ENCODE data around the gene TGM2. TPM values are rescaled to one million over a fixed set of nuclear protein-coding genes. Genes with fewer than 3 reads are reported as not detected.

Gene TGM2
- total and polyA plus RNA-seq, 9 of the 15 experiments (the other 6 are each of a cell fraction or from before 2014, with no cell fraction given): 5.5 to 78.5 (median 37.6) TPM

GRCh38 chr20:38159957-38160756 is 4.9 kb downstream of the TGM2 start (continued):
- peak in 1 of 2 experiments; percentile 18; a peak in 2 of 4 replicates for TF ChIP-seq ARNT (IDR thresholded peaks at IDR 0.05)
- TF ChIP-seq CTCFL (IDR thresholded peaks at IDR 0.05; ENCODE audit: borderline replicate concordance, insufficient read depth, low read depth, low read length, poor library complexity, severe bottlenecking): no peak
- no peak for TF ChIP-seq ZNF184 (CRISPR knock-in tag; IDR thresholded peaks at IDR 0.05)
- no peak for TF ChIP-seq ZNF146 (CRISPR knock-in tag; IDR thresholded peaks at IDR 0.05; ENCODE audit: unreplicated experiment)
- no peak for TF ChIP-seq ZBTB8A (IDR thresholded peaks at IDR 0.05; ENCODE audit: partially characterized antibody)
- no peak for TF ChIP-seq ZNF740 (CRISPR knock-in tag; IDR thresholded peaks at IDR 0.05)
- no peak for TF ChIP-seq ZNF740 (tag; IDR thresholded peaks at IDR 0.05)
- TF ChIP-seq FIP1L1 (IDR thresholded peaks at IDR 0.05; ENCODE audit: low read depth, low read length, poor library complexity, severe bottlenecking): no peak
- TF ChIP-seq BACH1 (tag; IDR thresholded peaks at IDR 0.05): no peak
- no peak for TF ChIP-seq ID3 (CRISPR knock-in tag; IDR thresholded peaks at IDR 0.05)
- peak; percentile 82 for TF ChIP-seq ID3 (tag; IDR thresholded peaks at IDR 0.05)
- peak; percentile 69 for TF ChIP-seq RBM39 (optimal IDR thresholded peaks at IDR 0.05; ENCODE audit: low read depth, low read length)
- TF ChIP-seq KAT8 (IDR thresholded peaks at IDR 0.05; ENCODE audit: low read depth): no peak
- TF ChIP-seq HLTF (IDR thresholded peaks at IDR 0.05): no peak
- TF ChIP-seq ZNF764 (CRISPR knock-in tag; IDR thresholded peaks at IDR 0.05; ENCODE audit: low read depth): no peak
- TF ChIP-seq PCBP1 (IDR thresholded peaks at IDR 0.05; ENCODE audit: low read depth, low read length, poor library complexity, severe bottlenecking): no peak
- TF ChIP-seq ELK1 (CRISPR knock-in tag; IDR thresholded peaks at IDR 0.05): no peak
- TF ChIP-seq ATF4 (CRISPR knock-in tag; IDR thresholded peaks at IDR 0.05): peak; percentile 66; the same call in 1 of the 2 replicates
- TF ChIP-seq HNRNPH1 (optimal IDR thresholded peaks at IDR 0.05; ENCODE audit: low read depth, low read length): no peak
